Natural killer cell (primary cell): ENCODE measurements around the gene FSHR. TPM values are rescaled to one million over a fixed set of nuclear protein-coding genes. Genes with fewer than 3 reads are reported as not detected.

Source experiments
- ATAC-seq, 3 donors: fragments of 150-1000 bp in 2 of 3; fragments of 200-7000 bp in 1 of 3; cut with Tn5 transposase; 1 replicate in 1 of 3; 2 replicates in 2 of 3; pipeline ENCODE4 v1.10.0; 2021; ENCODE audit warnings: mild to moderate bottlenecking in 2 of 3, moderate library complexity in 2 of 3
- DNase-seq, 2 donors: peaks; one replicate each; pipeline versions ENCODE4 v3.0.0 to v3.0.0-alpha.2; 2013 to 2021; ENCODE audit warnings: mixed read lengths in 1 of 2
- H3K27ac ChIP-seq: one replicate; pipeline ENCODE4 v1.5.1; 2013; ENCODE audit warnings: mild to moderate bottlenecking, low read length
- H3K27me3 ChIP-seq: one replicate; pipeline ENCODE4 v1.6.1; 2013; ENCODE audit warnings: low read length; ENCODE audit not compliant: control insufficient read depth, insufficient read depth
- H3K36me3 ChIP-seq: one replicate; pipeline ENCODE4 v1.6.1; 2013; ENCODE audit warnings: low read length; ENCODE audit not compliant: control insufficient read depth, insufficient read depth
- H3K4me1 ChIP-seq: one replicate; pipeline ENCODE4 v1.6.1; 2013; ENCODE audit warnings: low read length; ENCODE audit not compliant: control insufficient read depth, insufficient read depth
- H3K4me3 ChIP-seq: one replicate; pipeline ENCODE4 v1.5.1; 2013; ENCODE audit warnings: low read length
- H3K9me3 ChIP-seq: one replicate; pipeline ENCODE4 v1.6.1; 2013; ENCODE audit warnings: low read length; ENCODE audit not compliant: control insufficient read depth, insufficient read depth
- H3K27ac Mint-ChIP-seq, 2 donors: one replicate each; pipeline ENCODE4 v1.8.0; 2022; ENCODE audit warnings: mild to moderate bottlenecking in 2 of 2, mixed read lengths in 2 of 2, moderate library complexity in 1 of 2
- H3K27me3 Mint-ChIP-seq, 2 donors: one replicate each; pipeline ENCODE4 v1.8.0; 2022; ENCODE audit warnings: low read depth in 2 of 2, mixed read lengths in 2 of 2
- H3K36me3 Mint-ChIP-seq: one replicate; pipeline ENCODE4 v1.8.0; 2022; ENCODE audit warnings: mixed read lengths
- H3K4me1 Mint-ChIP-seq, 2 donors: one replicate each; pipeline ENCODE4 v1.8.0; 2022; ENCODE audit warnings: mixed read lengths in 2 of 2
- H3K4me3 Mint-ChIP-seq: one replicate; pipeline ENCODE4 v1.8.0; 2022; ENCODE audit warnings: mild to moderate bottlenecking, moderate library complexity, mixed read lengths
- H3K9me3 Mint-ChIP-seq, 2 donors: one replicate each; pipeline ENCODE4 v1.8.0; 2022; ENCODE audit warnings: mixed read lengths in 2 of 2
- WGBS: methylation state at CpG from one replicate; pipeline ENCODE4 v1.1.7; 2013; ENCODE audit warnings: missing lambda C conversion rate; ENCODE audit not compliant: insufficient coverage; 5-methylcytosine and 5-hydroxymethylcytosine counted together
- intact Hi-C: fragments of 100-400 bp; cut with micrococcal nuclease; formaldehyde crosslinking; loops from one replicate; pipeline ENCODE4 v1.14.2; 2022
- total RNA-seq, 4 donors: library from RNA; stranded (reverse); fragments of 120-200 nt in 1 of 4; gene quantifications; one replicate each; pipeline versions ENCODE4 v1.2.3 to v1.2.4, GENCODE V29; 2013 to 2022
- TF ChIP-seq, protein P1 (sequence below): fragments of 200-600 bp; IDR thresholded peaks from one replicate; pipeline ENCODE4 v1.8.0; 2022; ENCODE audit warnings: antibody characterized with exemption

FSHR gene
- total RNA-seq, 3 donors from 2014 or later (not counting 1 experiment from before 2014, with no cell fraction given), result not detected

DNA sequence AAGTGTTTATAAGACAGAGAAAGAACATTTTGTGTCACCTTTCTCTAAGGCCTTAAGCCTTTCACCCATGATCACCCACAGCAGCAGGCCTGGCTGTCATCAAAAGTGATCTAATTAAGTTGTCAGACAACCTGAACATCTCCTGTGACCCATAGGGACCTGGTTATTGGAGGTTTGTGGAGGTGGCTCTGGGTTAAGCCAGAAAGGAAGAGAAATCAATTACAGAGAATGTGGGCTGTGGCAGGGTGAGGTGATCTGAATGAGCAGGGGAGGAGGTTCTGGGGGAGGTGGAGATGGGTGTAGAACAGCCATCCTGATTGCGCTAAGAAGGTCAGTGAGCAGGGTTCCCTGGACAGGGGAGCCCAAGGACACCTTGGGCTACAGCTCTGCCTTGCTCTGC is 170.8 kb downstream of the FSHR start:
- H3K9me3 ChIP-seq, result no peaks in the 10 kb centered on the region
- Mint-ChIP-seq H3K4me1 (no peaks in the 10 kb centered on the region), H3K9me3 (peaks cover 3 to 7% of the 10 kb centered on the region in 2 donors), H3K36me3 (no peaks in the 10 kb centered on the region), H3K27me3 (no peaks in the 10 kb centered on the region), H3K4me3 (no peak overlapping the region), H3K27ac (no peak overlapping the region)
- H3K36me3 ChIP-seq, result no peaks in the 10 kb centered on the region
- no peak overlapping the region for H3K27ac ChIP-seq
- WGBS, result 100% methylated on average over 1 of the region's 1 CpG
- H3K27me3 ChIP-seq, result no peaks in the 10 kb centered on the region
- DNase-seq (no peak), ATAC-seq (no peak)
- no peaks in the 10 kb centered on the region for H3K4me1 ChIP-seq
- no peak overlapping the region for H3K4me3 ChIP-seq
- TF ChIP-seq, protein P1, sequence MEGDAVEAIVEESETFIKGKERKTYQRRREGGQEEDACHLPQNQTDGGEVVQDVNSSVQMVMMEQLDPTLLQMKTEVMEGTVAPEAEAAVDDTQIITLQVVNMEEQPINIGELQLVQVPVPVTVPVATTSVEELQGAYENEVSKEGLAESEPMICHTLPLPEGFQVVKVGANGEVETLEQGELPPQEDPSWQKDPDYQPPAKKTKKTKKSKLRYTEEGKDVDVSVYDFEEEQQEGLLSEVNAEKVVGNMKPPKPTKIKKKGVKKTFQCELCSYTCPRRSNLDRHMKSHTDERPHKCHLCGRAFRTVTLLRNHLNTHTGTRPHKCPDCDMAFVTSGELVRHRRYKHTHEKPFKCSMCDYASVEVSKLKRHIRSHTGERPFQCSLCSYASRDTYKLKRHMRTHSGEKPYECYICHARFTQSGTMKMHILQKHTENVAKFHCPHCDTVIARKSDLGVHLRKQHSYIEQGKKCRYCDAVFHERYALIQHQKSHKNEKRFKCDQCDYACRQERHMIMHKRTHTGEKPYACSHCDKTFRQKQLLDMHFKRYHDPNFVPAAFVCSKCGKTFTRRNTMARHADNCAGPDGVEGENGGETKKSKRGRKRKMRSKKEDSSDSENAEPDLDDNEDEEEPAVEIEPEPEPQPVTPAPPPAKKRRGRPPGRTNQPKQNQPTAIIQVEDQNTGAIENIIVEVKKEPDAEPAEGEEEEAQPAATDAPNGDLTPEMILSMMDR, result no peak
- intact Hi-C loops, result no loop called here

DNA sequence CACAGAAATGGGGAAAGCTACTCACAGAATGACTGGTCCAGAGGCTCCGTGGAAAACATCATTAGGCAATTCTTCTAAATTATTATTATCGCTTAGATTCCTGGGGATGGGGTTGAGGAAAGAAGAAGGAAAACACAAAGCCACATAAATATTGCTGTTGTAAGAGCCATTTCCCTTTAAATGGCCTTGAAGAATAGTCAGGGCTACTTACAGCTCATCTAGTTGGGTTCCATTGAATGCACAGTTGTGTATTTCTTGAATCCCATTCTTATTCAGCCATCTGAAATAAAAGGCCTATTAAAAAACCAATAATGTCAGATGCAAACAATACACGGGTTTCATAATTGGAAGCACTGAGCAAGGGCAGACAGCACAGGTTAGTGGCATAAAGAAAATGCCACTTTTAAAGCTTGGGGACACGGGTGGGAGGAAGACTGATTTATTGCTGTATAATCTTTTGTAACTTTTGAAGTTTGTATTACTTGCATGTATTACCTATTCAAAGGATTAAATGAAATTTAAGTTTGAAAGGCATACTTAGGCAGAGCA is 171.4 kb downstream of the FSHR start:
- Mint-ChIP-seq H3K9me3 (peaks cover 3 to 7% of the 10 kb centered on the region in 2 donors), H3K4me1 (no peaks in the 10 kb centered on the region), H3K27me3 (no peaks in the 10 kb centered on the region), H3K27ac (no peak overlapping the region), H3K36me3 (no peaks in the 10 kb centered on the region), H3K4me3 (no peak overlapping the region)
- no peaks in the 10 kb centered on the region for H3K36me3 ChIP-seq
- no peaks in the 10 kb centered on the region for H3K9me3 ChIP-seq
- H3K4me1 ChIP-seq, result no peaks in the 10 kb centered on the region
- H3K27me3 ChIP-seq, result no peaks in the 10 kb centered on the region
- no peak overlapping the region for H3K27ac ChIP-seq
- intact Hi-C loops, result no loop called here
- ATAC-seq (no peak), DNase-seq (no peak)
- 49% methylated on average over 2 of the region's 4 CpGs for WGBS
- no peak overlapping the region for H3K4me3 ChIP-seq
- TF ChIP-seq, protein P1, result no peak

DNA sequence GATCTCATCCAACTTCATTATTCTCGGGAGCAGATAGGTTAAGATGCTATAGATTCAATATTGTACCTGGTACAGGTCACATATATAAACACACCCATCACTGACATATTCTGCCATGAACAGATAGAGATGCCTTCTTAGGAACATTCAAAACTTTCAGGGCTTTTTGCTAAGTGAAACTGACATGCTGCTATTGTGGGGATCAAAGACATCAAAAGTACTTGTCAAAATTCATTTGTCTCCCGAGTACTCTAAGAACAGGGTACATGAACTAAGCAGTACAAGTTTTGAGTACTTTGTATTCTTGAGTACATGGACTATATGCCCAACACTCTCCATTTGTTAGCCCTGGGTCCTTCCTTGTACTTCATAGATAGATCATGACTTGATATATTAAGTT is 173.5 kb downstream of the FSHR start:
- ATAC-seq (no peak), DNase-seq (no peak)
- no peaks in the 10 kb centered on the region for H3K27me3 Mint-ChIP-seq
- Histone ChIP-seq H3K27ac (no peak overlapping the region), H3K36me3 (no peaks in the 10 kb centered on the region), H3K9me3 (no peaks in the 10 kb centered on the region), H3K4me1 (no peaks in the 10 kb centered on the region), H3K4me3 (no peak overlapping the region), H3K27me3 (no peaks in the 10 kb centered on the region)
- no peaks in the 10 kb centered on the region for H3K36me3 Mint-ChIP-seq
- H3K4me3 Mint-ChIP-seq, result no peak overlapping the region
- intact Hi-C loops, result no loop called here
- peaks cover 0 to 4% of the 10 kb centered on the region in 2 donors for H3K9me3 Mint-ChIP-seq
- no peaks in the 10 kb centered on the region for H3K4me1 Mint-ChIP-seq
- WGBS, result 88% methylated on average over 1 of the region's 2 CpGs
- TF ChIP-seq, protein P1, result no peak
- no peak overlapping the region for H3K27ac Mint-ChIP-seq

DNA sequence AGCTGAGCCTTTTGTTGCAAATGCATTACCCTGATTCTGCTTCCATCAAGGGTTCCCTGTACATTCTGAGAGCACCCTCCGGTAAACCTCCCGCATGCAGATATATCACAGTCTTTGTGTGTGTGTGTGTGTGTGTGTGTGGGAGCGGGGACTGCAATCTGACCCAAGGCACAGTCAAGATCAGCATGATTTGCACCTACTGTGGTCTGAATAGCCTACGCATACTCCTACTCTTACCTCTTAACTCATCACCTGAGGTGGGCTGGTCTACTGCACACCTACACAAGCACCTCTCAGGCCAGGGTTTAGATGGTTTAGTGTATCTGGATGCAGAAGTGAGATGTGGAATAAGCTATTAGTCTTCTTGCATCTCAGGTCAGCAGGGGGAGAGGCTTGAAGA is 174.6 kb downstream of the FSHR start:
- no peak overlapping the region for H3K27ac Mint-ChIP-seq
- ATAC-seq, result no peak
- no peak for DNase-seq
- Histone ChIP-seq H3K4me3 (no peak overlapping the region), H3K27ac (no peak overlapping the region), H3K9me3 (no peaks in the 10 kb centered on the region), H3K4me1 (no peaks in the 10 kb centered on the region), H3K27me3 (no peaks in the 10 kb centered on the region), H3K36me3 (no peaks in the 10 kb centered on the region)
- TF ChIP-seq, protein P1, result no peak
- no peak overlapping the region for H3K4me3 Mint-ChIP-seq
- H3K9me3 Mint-ChIP-seq, result peaks cover 0 to 4% of the 10 kb centered on the region in 2 donors
- 100% methylated on average over 3 of the region's 4 CpGs for WGBS
- no peaks in the 10 kb centered on the region for H3K36me3 Mint-ChIP-seq
- H3K4me1 Mint-ChIP-seq, result no peaks in the 10 kb centered on the region
- intact Hi-C loops, result no loop called here
- no peaks in the 10 kb centered on the region for H3K27me3 Mint-ChIP-seq
